ENCODE data around the gene CFAP20. TPM values are rescaled to one million over a fixed set of nuclear protein-coding genes. Genes with fewer than 3 reads are reported as not detected.

The CFAP20 gene
- total RNA-seq, 1 donor: 26.1 TPM

DNA sequence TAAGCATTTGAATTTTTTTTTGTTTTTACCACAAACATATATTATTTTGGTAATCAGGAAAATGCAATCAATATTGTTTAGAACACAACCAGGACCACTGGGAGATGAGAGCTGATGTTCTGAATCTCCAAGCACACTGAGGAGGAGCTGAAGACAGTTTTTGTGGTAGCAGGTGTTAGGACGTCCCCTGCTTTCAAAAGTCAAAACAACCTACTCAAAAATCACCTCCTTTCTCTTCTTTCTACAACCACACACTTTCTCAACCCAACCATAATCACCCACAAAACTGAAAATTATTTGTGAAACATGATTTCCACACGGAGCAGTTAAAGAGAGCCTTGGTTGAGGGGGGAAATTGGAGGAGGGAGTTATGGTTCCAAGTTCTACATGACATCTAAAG is 26.7 kb upstream of the CFAP20 start:
- H4K20me1 ChIP-seq (ENCODE audit: insufficient read depth, low read length): no peaks in the 10 kb centered on the region
- H3K4me3 ChIP-seq (ENCODE audit: insufficient read depth, low read length): no peak overlapping the region
- H3K9me3 ChIP-seq (ENCODE audit: low read depth, low read length): no peaks in the 10 kb centered on the region
- peaks cover 14% of the 10 kb centered on the region for H3K36me3 ChIP-seq (ENCODE audit: insufficient read depth, low read length)
- no peak overlapping the region for H3K4me2 ChIP-seq (ENCODE audit: insufficient read depth, low read length)
- H2AFZ ChIP-seq (ENCODE audit: low read length): no peak overlapping the region
- no peaks in the 10 kb centered on the region for H3K27me3 ChIP-seq (ENCODE audit: insufficient read depth, low read length)
- no peak for DNase-seq (ENCODE audit: insufficient read length, low spot score, missing footprints)
- H3K4me1 ChIP-seq (ENCODE audit: insufficient read depth, low read length): no peaks in the 10 kb centered on the region
- no peak overlapping the region for H3K27ac ChIP-seq (ENCODE audit: low read depth, low read length)
- H3K79me2 ChIP-seq (ENCODE audit: insufficient read depth, low read length): no peaks in the 10 kb centered on the region
- TF ChIP-seq, protein P1, sequence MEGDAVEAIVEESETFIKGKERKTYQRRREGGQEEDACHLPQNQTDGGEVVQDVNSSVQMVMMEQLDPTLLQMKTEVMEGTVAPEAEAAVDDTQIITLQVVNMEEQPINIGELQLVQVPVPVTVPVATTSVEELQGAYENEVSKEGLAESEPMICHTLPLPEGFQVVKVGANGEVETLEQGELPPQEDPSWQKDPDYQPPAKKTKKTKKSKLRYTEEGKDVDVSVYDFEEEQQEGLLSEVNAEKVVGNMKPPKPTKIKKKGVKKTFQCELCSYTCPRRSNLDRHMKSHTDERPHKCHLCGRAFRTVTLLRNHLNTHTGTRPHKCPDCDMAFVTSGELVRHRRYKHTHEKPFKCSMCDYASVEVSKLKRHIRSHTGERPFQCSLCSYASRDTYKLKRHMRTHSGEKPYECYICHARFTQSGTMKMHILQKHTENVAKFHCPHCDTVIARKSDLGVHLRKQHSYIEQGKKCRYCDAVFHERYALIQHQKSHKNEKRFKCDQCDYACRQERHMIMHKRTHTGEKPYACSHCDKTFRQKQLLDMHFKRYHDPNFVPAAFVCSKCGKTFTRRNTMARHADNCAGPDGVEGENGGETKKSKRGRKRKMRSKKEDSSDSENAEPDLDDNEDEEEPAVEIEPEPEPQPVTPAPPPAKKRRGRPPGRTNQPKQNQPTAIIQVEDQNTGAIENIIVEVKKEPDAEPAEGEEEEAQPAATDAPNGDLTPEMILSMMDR (IDR thresholded peaks at IDR 0.05; ENCODE audit: extremely low read depth, low read depth, low read length): no peak

- Histone ChIP-seq H2AFZ (ENCODE audit: low read length) (no peak overlapping the region), H3K4me1 (ENCODE audit: insufficient read depth, low read length) (no peaks in the 10 kb centered on the region), H3K79me2 (ENCODE audit: insufficient read depth, low read length) (no peaks in the 10 kb centered on the region), H3K4me3 (ENCODE audit: insufficient read depth, low read length) (no peak overlapping the region), H3K27me3 (ENCODE audit: insufficient read depth, low read length) (no peaks in the 10 kb centered on the region), H3K36me3 (ENCODE audit: insufficient read depth, low read length) (peaks cover 3% of the 10 kb centered on the region), H4K20me1 (ENCODE audit: insufficient read depth, low read length) (no peaks in the 10 kb centered on the region), H3K9me3 (ENCODE audit: low read depth, low read length) (no peaks in the 10 kb centered on the region), H3K27ac (ENCODE audit: low read depth, low read length) (no peak overlapping the region), H3K4me2 (ENCODE audit: insufficient read depth, low read length) (no peak overlapping the region)
- TF ChIP-seq, protein P1 (IDR thresholded peaks at IDR 0.05; ENCODE audit: extremely low read depth, low read depth, low read length): no peak
- no peak for DNase-seq (ENCODE audit: insufficient read length, low spot score, missing footprints)
Measured at GRCh38 chr16:58154345-58154744, 25.2 kb upstream of the CFAP20 start.

DNA sequence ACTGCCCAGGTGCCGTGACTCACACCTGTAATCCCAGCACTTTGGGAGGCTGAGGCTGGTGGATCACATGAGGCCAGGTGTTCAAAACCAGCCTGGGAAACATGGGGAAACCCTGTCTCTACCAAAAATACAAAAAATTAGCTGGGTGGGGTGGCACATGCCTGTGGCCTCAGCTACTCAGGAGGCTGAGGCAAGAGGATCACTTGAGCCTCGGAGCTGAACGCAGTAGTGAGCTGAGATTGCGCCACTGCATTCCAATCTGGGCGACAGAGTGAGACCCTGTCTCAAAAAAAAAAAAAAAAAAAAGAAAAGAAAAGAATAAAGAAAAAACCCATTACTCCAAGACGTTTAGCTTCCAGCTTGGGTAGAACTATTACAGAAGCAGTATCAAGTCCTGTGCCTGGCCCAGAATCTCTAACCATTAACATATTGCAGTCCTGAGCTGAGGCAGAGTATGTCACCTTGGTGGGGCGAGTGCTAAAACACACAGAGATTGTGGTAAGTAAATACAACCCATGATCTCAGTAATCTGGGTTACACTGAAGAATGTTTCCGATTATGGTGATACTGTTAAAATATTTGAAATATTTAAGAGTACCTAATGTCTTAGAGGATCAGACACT is 23.2 kb upstream of the CFAP20 start:
- H3K27ac ChIP-seq (ENCODE audit: low read depth, low read length): no peak overlapping the region
- H3K4me3 ChIP-seq (ENCODE audit: insufficient read depth, low read length): no peak overlapping the region
- H3K27me3 ChIP-seq (ENCODE audit: insufficient read depth, low read length): no peaks in the 10 kb centered on the region
- peak; percentile 49 for DNase-seq (ENCODE audit: insufficient read length, low spot score, missing footprints)
- TF ChIP-seq, protein P1 (IDR thresholded peaks at IDR 0.05; ENCODE audit: extremely low read depth, low read depth, low read length): no peak
- no peaks in the 10 kb centered on the region for H3K36me3 ChIP-seq (ENCODE audit: insufficient read depth, low read length)
- no peaks in the 10 kb centered on the region for H3K9me3 ChIP-seq (ENCODE audit: low read depth, low read length)
- no peak overlapping the region for H2AFZ ChIP-seq (ENCODE audit: low read length)
- no peaks in the 10 kb centered on the region for H3K79me2 ChIP-seq (ENCODE audit: insufficient read depth, low read length)
- no peaks in the 10 kb centered on the region for H4K20me1 ChIP-seq (ENCODE audit: insufficient read depth, low read length)
- no peaks in the 10 kb centered on the region for H3K4me1 ChIP-seq (ENCODE audit: insufficient read depth, low read length)
- H3K4me2 ChIP-seq (ENCODE audit: insufficient read depth, low read length): no peak overlapping the region

DNA sequence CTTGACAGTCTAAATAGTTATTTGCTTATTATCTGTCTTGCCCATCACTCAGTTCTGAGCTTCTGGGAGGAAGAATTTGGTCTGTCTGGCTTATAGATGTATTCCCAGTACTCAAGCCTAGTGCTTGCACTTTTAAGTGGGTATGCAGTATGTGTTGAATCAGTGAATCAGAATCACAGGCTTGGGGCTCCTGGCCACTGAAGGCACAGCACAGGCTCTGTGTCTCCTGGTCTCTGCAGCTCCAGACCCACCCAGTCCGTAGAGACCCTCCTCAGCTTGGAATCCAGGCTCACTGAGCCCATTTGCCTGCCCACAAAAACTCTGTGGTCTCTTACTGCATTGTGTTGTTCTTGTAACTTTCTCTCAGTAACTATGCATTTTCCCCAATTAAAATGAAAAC is 19.3 kb upstream of the CFAP20 start:
- Histone ChIP-seq H3K4me2 (ENCODE audit: insufficient read depth, low read length) (no peak overlapping the region), H4K20me1 (ENCODE audit: insufficient read depth, low read length) (no peaks in the 10 kb centered on the region), H3K36me3 (ENCODE audit: insufficient read depth, low read length) (no peaks in the 10 kb centered on the region), H3K79me2 (ENCODE audit: insufficient read depth, low read length) (no peaks in the 10 kb centered on the region), H3K27ac (ENCODE audit: low read depth, low read length) (no peak overlapping the region), H2AFZ (ENCODE audit: low read length) (no peak overlapping the region), H3K27me3 (ENCODE audit: insufficient read depth, low read length) (no peaks in the 10 kb centered on the region), H3K4me1 (ENCODE audit: insufficient read depth, low read length) (no peaks in the 10 kb centered on the region), H3K9me3 (ENCODE audit: low read depth, low read length) (no peaks in the 10 kb centered on the region), H3K4me3 (ENCODE audit: insufficient read depth, low read length) (no peak overlapping the region)
- TF ChIP-seq, protein P1 (IDR thresholded peaks at IDR 0.05; ENCODE audit: extremely low read depth, low read depth, low read length): no peak
- DNase-seq (ENCODE audit: insufficient read length, low spot score, missing footprints): no peak

All from osteoblast (primary cell).